NK-92 (cell line): ENCODE results near the gene CLDN18.

Source experiments
- DNase-seq: peaks from one replicate; lab custom pipeline; 2025; ENCODE audit not compliant: unreplicated experiment; lab: John Stamatoyannopoulos, UW

Gene CLDN18

DNA sequence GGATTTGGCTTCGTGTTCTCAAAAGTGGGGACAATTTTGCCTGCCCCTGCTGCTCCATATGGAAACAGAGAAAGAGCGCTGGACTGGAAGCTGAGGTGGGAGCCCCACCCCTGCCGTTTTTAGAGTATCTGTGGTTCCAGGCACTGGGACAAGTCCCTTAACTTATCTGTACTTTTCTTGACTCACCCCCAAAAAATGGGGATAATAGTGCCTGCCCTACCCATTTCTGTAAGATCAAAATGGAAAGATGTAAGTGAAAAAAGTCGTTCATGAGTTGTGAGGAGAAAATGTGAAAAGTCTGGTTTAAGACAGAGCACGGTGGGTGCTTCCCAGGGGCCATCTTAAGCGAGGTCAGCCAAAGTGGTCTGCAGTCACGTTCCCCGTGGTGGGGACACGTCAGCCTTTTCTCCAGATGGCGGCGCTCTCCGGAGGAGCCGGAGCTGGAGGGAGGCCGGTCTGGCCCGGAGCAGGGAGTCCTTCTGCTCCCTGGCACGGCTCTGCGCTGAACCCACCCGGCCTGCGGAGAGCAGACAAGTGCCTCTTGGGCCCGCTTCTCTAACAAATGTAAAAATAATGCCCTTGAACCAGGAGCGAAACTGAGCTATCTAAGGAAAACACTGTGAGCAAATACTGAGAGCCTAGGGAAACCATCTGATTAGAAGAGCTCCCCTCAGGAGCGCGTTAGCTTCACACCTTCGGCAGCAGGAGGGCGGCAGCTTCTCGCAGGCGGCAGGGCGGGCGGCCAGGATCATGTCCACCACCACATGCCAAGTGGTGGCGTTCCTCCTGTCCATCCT is at the start of gene CLDN18:
CLDN18 (plus strand) TSS at position 690 of the 797 bp plus-strand sequence; CDS start at position 751, 61 bp downstream.
- no peak for DNase-seq

DNA sequence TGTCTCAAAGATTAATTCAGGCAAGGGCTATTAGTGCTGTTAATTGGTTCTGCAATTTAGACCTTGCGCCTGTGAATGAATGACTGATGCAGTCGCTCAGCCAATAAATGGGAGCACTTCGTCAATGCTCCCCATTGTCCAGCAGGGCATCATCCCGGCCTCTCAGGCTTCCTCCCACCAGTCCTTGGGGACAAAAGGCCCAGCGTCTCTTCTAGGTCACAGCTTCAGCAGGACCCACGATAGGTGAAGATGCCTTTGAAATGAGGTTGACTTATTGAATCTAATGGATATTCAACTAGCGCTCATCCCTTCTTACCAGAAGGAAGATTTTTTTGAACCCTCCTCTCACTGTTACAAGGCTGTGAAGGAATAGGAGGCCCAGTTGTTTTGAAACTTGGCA is 47.7 kb upstream of the CLDN18 start:
- DNase-seq = no peak

DNA sequence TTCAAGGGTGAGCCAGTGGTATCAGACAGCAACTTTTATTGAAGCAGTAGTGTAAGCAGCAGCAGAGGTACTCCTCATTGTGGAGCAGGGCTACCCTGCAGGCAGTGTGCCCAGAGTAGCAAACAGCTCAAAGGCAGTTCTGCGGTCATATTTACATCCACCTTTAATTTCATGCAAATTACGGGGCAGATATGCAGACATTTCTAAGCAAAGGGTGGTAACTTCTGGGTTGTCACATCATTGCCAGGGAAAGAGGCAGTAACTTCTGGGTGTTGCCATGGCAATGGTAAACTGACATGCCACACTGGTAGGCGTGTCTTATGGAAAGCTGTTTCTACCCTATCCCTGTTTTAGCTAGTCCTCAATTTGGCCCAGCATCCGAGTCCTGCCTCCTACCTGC is 46.5 kb upstream of the CLDN18 start:
- no peak for DNase-seq

GRCh38 chr3:137970914-137971831 is 38.8 kb upstream of the CLDN18 start:
- DNase-seq = peak; percentile 7

DNA sequence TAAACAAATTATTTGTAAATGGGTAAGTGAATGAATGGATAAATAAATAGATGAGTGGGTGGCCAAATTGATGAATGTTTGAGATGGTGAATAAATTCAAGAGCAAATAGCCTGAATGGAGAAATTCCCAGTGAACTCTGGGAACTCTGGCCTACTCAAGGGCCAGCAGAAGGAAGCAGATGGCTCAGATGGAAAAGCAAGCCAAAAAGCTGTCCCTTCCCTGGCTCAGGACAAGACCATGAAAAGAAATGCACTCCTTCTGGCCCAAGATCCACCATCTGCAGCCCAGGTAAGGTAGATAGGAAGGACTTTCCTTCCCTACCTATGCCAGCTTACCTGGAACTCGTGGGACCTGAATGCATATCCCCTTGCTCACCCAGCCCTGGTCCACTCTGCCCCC is 37.6 kb upstream of the CLDN18 start:
- no peak for DNase-seq

DNA sequence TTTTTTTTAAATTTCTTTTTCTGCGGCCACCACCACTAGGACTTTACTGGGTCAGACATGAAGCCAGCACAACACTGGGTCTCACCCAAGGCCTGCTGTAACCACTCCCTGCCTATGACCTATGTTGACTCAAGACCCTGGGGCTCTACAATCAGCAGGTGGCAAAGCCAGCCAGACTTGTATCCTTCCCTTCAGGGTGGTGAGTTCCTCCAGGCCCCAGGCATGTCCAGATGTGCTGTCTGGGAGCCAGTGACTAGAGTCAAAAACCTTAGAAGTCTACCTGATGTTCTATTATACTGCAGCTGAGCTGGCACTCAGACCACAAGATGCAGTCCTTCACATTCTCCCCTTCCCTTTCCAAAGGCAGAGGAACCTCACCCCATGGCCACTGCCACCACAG is 31.6 kb upstream of the CLDN18 start:
- no peak for DNase-seq

- DNase-seq = no peak
Measured at GRCh38 chr3:137987723-137988122, 22.2 kb upstream of the CLDN18 start.

DNA sequence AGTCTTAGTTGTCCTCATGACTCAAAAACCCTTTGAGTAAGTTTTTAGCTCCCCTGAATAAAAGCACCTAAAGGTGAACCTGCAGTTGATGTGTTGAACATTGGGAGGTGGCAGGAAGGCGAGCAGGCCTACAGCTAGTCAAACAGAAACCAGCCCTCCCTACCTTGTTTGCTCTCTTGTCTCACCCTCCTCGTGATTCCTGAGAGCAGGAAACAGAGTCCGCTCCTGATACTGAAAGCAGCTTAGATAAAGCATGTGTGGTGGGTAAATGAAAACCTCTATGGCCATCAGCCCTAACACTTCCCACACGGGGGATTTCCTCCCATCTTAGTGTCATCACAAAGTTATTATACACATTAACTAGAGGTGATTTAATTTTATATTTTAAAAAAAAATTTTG is 21.8 kb upstream of the CLDN18 start:
- no peak for DNase-seq

DNA sequence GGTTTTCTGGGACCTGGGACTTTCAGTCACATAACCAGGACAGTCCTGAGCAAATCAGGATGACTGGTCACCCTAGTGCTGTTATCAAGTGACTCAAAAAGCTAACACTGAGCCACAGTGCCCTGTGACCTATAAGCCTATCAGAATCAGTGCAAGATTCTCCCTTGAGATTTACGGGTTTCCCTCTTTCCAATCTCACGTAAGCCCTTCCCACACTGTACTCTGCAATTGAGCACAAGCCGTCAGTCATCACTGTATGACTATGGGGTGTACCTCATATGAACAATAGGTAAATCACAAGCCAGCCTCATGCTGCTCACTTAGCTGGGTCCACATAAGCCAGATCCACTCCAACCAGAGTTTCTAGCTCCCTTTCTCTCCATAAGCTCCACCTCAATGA is 21.0 kb upstream of the CLDN18 start:
- DNase-seq = no peak

- DNase-seq = no peak
Measured at GRCh38 chr3:137990427-137990826, 19.5 kb upstream of the CLDN18 start.

GRCh38 chr3:137992592-137992991 is 17.4 kb upstream of the CLDN18 start:
- no peak for DNase-seq

DNA sequence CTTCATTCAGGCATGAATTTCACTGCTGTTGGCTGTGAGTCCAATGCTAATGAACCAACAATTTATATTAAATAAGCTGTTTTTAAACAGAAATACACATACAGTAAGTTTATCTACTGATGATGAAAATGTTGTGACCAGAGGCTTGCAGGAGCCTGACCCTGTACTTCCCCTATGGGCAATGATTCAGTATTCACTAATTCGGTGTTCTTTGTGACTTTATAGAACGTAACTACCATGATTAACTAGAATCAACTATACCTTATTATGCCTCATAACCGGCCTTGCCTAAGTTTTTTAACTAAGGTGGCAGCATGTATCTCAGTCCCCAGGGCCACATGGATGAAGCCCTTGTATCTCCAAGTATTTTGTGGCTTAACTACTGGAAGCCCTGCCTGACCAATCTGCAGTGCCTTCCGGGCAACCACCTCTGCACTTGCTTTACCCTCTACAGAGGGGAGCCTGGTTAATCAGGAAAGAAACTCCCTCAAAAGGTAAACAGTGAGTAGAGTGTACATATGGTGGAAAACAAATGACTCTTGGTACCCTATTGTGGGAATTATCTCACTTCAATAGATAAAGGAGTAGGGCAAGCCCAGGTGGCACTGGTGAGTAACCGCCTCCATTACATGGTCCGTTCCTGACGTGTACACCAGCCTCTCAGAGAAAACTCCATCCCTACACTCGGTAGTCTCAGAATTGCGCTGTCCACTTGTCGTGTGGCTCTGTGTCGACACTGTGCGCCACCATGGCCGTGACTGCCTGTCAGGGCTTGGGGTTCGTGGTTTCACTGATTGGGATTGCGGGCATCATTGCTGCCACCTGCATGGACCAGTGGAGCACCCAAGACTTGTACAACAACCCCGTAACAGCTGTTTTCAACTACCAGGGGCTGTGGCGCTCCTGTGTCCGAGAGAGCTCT is 11.6 kb upstream of the CLDN18 start:
- DNase-seq = no peak

DNA sequence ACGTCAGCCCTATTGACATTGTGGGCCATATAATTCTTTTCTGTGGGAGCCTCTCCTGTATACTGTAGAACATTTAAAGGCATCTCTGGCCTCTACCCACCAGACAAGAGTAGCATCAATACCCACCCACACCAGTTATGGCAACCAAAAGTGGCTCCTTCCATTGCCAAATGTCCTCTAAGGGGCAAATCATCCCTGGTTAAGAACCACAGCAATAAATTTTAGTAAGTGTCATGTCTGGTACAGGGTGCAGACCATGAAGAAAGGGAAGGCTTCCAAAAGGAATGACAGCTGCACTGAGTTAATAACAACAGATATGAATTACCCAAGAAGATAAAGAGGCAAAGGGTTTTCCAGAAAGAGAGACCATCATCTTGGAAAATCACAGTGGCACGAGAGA is 6.9 kb upstream of the CLDN18 start:
- no peak for DNase-seq

DNA sequence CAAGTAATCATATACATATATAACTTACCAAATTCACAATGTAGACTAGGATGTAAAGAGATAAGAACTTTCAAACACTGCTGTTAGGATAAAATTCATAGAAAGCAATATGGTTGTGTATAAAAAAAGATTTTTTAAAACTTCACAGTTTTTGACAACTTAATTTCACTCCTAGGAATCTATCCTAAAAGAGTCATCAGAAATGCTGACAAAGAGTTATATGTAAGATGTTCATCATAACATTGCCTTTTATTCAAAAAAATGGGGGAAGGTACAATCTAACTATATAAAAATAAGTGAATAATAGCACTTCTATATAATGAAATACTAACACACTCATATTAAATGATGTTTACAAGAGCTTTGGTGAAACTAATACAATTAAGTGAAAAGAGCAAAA is 4.3 kb upstream of the CLDN18 start:
- DNase-seq = no peak

DNA sequence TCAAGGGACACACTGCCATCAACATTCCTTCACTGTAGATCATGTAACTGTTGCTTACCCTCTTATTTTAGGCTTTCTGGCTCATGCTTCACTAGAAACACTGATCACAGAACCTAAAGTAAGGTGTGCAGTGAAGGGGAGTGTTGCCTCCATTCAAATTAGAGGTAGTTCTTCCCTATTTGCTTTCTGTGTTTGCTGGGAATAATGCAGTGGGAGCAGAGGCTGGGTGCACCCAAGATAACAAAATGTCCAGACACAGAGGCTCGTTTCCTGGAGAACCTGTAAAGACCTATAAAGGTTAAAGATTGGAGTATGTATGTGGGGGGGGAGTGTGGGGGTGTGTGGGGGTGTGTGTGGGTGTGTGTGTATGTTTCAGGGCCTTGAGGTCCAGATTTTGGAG is 2.1 kb upstream of the CLDN18 start:
- DNase-seq = no peak

GRCh38 chr3:138010273-138010590 is 267 bp downstream of the CLDN18 start:
- DNase-seq = no peak

DNA sequence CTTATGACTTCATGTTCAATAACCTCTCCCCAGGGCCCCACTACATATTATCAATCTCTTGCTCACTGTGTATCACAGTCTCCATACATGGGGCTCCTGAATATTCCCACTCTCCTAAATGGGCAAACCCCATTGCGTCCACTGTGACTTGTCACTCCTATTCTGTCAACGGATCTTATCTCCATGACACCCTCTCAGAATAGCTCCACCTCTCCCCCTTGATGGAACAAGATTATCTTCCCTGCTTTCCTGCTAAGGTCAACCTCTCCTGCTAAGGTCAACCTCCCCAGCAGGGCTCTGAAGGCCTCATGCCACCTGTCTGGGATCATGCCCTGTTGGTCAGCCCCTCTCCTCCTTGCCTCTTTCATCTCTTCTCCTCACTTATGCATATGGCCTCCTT is 1.8 kb downstream of the CLDN18 start:
- DNase-seq = no peak

DNA sequence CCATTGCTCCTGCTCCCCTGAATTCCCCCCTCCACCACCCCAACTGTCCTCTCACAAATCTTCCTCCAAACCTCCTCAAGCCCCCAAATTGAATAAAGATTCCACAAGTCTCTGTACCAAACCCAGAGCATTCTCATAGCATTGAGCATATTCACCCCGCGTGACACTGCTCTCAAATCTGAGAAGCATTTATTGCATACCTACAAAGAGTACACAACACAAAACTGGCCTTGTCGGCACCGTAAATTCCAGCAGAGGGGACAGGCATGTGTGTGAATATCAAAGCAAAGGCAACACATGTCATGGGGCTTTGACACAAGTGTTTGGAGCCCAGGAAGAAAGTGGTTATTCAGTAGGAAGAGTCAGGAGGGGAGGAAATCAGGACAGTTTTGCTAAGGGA is 2.6 kb downstream of the CLDN18 start:
- DNase-seq = no peak

DNA sequence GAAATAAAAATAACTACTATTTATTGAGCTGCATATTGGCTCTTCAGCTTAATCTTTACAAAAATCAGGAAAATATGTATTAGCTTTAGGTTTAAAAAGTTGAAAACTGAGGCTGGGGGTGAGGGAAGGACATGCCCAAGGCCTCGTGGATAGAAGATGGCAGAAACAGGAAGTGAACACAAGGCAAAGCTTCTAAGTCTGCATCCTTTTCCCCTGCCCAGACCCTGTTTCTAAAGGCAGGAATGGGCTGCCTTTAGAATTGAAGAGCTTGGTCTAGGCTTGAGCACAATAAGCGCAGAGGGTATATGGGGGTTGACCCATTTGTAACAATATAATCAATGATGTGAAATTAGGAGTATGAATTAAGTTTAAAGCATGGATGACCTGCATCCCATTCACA is 6.1 kb downstream of the CLDN18 start:
- no peak for DNase-seq

- no peak for DNase-seq
Measured at GRCh38 chr3:138019281-138020069, 9.5 kb downstream of the CLDN18 start.
